ENCODE measurements around the gene AIP. TPM values are rescaled to one million over a fixed set of nuclear protein-coding genes. Genes with fewer than 3 reads are reported as not detected.

The AIP gene
- total and polyA plus RNA-seq, 7 donors = 25.3 to 71.5 (median 42.7) TPM

GRCh38 chr11:67517784-67518552, 35.1 kb downstream of the AIP start:
- Histone ChIP-seq H3K4me3 (no peak overlapping the region), H3K36me3 (ENCODE audit: insufficient read depth in 1 of 2, low read depth in 1 of 2) (no peaks in the 10 kb centered on the region), H3K9me3 (no peaks in the 10 kb centered on the region), H3K27ac (no peak overlapping the region), H3K27me3 (ENCODE audit: insufficient read depth in 3 of 3, low read length in 2 of 3) (peaks cover 0 to 10% (median 2%) of the 10 kb centered on the region in 3 donors), H3K4me1 (no peaks in the 10 kb centered on the region)
- TF ChIP-seq CTCF (IDR thresholded peaks at IDR 0.05) = no peak
- intact Hi-C loops (cut with DNase I) = no loop called here
- ATAC-seq = no peak
- 60 to 71% (median 64%) methylated on average over 10 of the region's 10 CpGs for WGBS, 3 donors
- peak in 1 of 2 donors; percentile 33 for DNase-seq

- no peak for ATAC-seq
- Histone ChIP-seq H3K4me1 (no peaks in the 10 kb centered on the region), H3K27ac (no peak overlapping the region), H3K27me3 (ENCODE audit: insufficient read depth in 3 of 3, low read length in 2 of 3) (peaks cover 0 to 10% (median 9%) of the 10 kb centered on the region in 3 donors), H3K36me3 (ENCODE audit: insufficient read depth in 1 of 2, low read depth in 1 of 2) (no peaks in the 10 kb centered on the region), H3K4me3 (no peak overlapping the region), H3K9me3 (no peaks in the 10 kb centered on the region)
- 88 to 90% (median 88%) methylated on average over 32 of the region's 32 CpGs for WGBS, 3 donors
- intact Hi-C loops (cut with DNase I) = no loop called here
- no peak for TF ChIP-seq CTCF (IDR thresholded peaks at IDR 0.05)
- DNase-seq = peak in 1 of 2 donors; percentile 44
These were observed 36.9 kb downstream of the AIP start for GRCh38 chr11:67519726-67520125.

GRCh38 chr11:67520856-67521824, 38.3 kb downstream of the AIP start:
- no peaks in the 10 kb centered on the region for H3K4me1 ChIP-seq
- TF ChIP-seq CTCF (IDR thresholded peaks at IDR 0.05) = no peak
- intact Hi-C loops (cut with DNase I) = no loop called here
- no peak overlapping the region for H3K4me3 ChIP-seq
- H3K36me3 ChIP-seq (ENCODE audit: insufficient read depth in 1 of 2, low read depth in 1 of 2) = no peaks in the 10 kb centered on the region
- H3K27me3 ChIP-seq (ENCODE audit: insufficient read depth in 3 of 3, low read length in 2 of 3) = peaks cover 0 to 11% (median 9%) of the 10 kb centered on the region in 3 donors
- 82 to 91% (median 86%) methylated on average over 16 of the region's 16 CpGs for WGBS, 3 donors
- H3K27ac ChIP-seq = no peak overlapping the region
- DNase-seq (peak in 1 of 2 donors; percentile 50), ATAC-seq (no peak)
- no peaks in the 10 kb centered on the region for H3K9me3 ChIP-seq

GRCh38 chr11:67521924-67522323, 39.1 kb downstream of the AIP start:
- no peak for TF ChIP-seq CTCF (IDR thresholded peaks at IDR 0.05)
- WGBS, 3 donors = 71 to 76% (median 73%) methylated on average over 10 of the region's 10 CpGs
- ATAC-seq = no peak

More at GRCh38 chr11:67521924-67522323, 39.1 kb downstream of the AIP start:
- intact Hi-C loops (cut with DNase I) = no loop called here
- H3K4me1 ChIP-seq = no peaks in the 10 kb centered on the region
- H3K9me3 ChIP-seq = no peaks in the 10 kb centered on the region
- no peak overlapping the region for H3K4me3 ChIP-seq
- H3K27ac ChIP-seq = no peak overlapping the region
- no peak for DNase-seq
- peaks cover 0 to 11% (median 9%) of the 10 kb centered on the region in 3 donors for H3K27me3 ChIP-seq (ENCODE audit: insufficient read depth in 3 of 3, low read length in 2 of 3)
- H3K36me3 ChIP-seq (ENCODE audit: insufficient read depth in 1 of 2, low read depth in 1 of 2) = no peaks in the 10 kb centered on the region
